ENCODE data around the gene DPF1.

GRCh38 chr19:38201731-38202130, 22.3 kb downstream of the DPF1 start:
- TF ChIP-seq, protein P1, sequence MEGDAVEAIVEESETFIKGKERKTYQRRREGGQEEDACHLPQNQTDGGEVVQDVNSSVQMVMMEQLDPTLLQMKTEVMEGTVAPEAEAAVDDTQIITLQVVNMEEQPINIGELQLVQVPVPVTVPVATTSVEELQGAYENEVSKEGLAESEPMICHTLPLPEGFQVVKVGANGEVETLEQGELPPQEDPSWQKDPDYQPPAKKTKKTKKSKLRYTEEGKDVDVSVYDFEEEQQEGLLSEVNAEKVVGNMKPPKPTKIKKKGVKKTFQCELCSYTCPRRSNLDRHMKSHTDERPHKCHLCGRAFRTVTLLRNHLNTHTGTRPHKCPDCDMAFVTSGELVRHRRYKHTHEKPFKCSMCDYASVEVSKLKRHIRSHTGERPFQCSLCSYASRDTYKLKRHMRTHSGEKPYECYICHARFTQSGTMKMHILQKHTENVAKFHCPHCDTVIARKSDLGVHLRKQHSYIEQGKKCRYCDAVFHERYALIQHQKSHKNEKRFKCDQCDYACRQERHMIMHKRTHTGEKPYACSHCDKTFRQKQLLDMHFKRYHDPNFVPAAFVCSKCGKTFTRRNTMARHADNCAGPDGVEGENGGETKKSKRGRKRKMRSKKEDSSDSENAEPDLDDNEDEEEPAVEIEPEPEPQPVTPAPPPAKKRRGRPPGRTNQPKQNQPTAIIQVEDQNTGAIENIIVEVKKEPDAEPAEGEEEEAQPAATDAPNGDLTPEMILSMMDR (IDR thresholded peaks at IDR 0.05; ENCODE audit: low read depth, low read length) = no peak
- no peak for TF ChIP-seq EZH2phosphoT487 (IDR thresholded peaks at IDR 0.05; ENCODE audit: low read depth)
